HG02763 (cell line): Measurements from ENCODE around the gene HES5.

ENCODE experiments used
- ATAC-seq: cut with Tn5 transposase; IDR thresholded peaks from one replicate; pipeline ENCODE4 v1.9.1; 2021; ENCODE audit warnings: mild to moderate bottlenecking, moderate library complexity; ENCODE audit not compliant: unreplicated experiment

HES5 gene

DNA sequence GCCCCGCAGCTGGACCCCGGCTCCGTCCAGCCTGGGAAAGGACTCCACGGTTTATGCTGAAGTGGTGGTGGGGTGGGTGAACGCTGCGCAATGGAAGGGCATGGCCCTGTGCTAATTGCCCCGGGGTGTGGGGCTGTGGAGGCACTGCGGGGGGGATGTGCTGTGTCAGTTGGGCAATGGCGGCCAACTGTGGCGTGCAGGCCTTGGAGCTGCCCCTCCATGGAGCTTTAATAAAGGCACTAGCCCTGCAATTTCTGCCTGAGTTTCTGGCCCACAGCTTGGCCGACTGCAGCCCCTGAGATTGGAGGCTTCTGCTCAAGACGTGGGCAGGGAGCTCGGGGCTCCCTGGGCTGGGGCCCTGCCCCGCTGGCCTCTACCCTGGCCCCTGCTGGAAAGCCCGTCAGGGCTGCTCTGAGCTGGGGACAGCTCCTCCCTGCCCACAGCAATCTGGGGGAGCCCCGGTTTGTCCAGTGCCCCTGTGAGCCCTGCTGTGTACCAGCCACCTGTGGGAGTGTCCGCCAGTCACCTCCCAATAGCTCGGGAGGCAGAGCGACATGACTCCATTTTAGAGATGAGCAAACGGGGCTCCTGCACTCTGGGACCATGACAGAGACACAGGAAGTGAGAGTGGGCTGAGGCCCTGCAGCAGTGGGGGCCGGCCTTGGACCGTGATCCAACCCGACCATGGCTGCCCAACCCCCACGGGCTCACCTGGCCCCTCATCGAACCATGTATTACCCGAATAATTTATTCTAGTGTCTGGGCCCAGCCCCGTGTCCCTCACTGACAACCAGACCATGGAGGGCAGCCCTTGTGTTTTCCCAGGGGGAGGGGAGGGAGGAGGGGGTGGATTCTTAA lies 17.4 kb upstream of the HES5 start:
- ATAC-seq = no peak

- peak; percentile 24 for ATAC-seq
Observed at GRCh38 chr1:2546515-2547209, 16.6 kb upstream of the HES5 start.

DNA sequence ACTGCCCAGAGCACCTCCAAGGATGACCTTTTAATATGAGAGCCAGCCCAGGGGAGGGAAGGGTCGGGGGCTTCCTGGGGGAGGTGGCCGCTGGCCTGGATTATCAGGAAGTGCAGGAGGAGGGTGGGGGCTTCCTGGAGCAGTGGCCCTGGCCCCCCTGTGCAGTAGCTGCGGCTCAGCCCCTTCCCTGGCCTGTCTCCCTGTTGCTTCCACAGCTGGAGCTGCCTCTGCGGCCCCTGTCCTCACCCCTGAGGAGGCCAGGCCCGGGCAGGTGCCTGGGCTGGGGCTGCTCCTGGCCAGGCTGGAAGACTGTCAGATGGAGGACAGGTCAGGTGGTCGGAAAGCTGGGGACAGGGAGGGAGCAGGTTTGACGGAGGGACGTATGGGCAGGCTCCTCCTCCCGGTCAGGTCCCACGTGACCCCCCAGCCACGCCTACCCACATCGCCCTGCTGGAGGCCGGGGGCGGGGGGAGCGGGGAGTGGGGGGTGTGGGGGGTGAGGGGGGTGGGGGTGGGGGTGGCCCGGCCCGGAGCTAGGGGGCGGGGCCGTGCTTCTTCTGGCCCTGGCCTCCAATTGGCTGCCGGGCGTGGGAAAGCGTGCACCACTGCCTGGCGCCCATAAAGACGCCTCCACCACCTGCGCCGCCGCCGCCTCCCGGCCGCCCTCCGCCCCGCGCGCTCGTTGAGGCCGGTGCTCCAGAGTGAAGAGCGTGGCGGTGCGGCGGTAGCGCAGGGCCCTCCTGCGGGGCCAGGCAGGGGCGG lies 15.9 kb upstream of the HES5 start:
- peak; percentile 35 for ATAC-seq

DNA sequence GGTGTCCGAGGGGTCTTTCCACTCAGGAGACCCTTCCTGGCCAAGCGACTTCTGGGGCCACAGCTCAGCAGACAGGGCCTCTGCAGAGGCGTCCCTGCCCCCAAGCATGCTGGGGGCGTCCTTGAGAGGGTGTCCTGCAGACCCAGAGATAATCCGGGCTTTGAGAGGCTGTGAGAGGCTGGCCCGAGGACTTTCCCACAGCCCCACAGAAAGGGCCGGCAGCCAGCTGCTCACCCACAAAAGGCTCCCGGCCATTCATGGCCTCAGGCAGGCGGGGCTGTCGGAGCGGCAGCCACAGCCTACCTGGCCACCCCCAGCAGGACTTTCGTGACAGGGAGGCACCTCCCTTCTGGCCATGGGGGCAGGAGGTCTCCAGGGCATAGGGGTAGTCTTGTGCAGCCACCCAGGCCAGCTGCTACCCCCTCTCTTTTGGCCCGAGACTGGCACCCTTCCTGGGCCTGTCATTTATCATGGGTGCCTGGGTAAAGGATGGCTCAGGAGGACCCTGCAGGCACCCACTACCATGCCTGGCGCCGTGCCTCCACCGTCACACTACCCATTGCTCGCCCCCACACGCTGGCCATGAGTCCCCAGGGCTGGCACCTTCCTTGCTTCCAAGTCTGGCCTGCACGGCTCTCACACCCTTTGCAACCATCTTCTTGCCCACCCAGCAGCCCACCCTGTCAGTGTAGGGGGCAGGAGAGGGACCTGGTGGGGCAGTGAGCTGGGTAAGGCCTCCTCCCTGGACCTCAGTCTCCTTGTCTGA lies 15.0 kb upstream of the HES5 start:
- ATAC-seq = no peak

- ATAC-seq = no peak
Observed at GRCh38 chr1:2544093-2544874, 14.2 kb upstream of the HES5 start.

- ATAC-seq = no peak
Observed at GRCh38 chr1:2543543-2544092, 13.6 kb upstream of the HES5 start.

DNA sequence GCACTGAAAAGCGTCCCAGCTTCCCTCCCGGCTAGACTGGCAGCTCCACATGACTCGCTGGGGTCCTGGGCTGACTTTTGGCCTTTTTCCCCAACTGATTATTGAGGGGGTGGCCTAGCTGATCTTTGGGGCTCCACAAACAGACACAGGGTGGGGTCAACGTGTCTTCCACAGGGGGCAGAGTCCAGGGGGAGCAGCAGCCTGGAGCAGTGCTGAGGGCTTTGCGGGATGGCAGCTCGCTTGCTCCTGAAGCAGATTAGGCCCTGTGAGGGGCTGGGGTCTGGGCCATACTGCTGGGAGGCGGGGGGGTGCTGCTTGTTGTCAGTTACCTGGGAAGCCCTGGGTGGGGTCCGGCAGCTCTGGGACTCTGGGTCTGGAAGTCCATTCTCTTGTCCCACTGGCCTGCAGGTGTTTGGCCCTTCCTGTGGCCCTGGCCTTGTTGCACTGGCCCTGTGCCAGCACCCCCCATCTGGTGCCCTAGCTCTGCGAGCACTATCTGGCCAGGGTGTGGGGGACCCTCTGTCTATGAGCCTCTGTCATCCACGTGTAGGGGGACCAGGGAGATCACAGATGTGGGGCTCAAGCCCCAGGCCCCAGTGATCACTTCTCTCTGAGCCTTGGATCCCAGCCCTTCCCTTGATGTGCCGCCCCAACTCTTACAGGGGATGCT lies 12.3 kb upstream of the HES5 start:
- no peak for ATAC-seq

- ATAC-seq = no peak
Observed at GRCh38 chr1:2541619-2542245, 11.7 kb upstream of the HES5 start.

DNA sequence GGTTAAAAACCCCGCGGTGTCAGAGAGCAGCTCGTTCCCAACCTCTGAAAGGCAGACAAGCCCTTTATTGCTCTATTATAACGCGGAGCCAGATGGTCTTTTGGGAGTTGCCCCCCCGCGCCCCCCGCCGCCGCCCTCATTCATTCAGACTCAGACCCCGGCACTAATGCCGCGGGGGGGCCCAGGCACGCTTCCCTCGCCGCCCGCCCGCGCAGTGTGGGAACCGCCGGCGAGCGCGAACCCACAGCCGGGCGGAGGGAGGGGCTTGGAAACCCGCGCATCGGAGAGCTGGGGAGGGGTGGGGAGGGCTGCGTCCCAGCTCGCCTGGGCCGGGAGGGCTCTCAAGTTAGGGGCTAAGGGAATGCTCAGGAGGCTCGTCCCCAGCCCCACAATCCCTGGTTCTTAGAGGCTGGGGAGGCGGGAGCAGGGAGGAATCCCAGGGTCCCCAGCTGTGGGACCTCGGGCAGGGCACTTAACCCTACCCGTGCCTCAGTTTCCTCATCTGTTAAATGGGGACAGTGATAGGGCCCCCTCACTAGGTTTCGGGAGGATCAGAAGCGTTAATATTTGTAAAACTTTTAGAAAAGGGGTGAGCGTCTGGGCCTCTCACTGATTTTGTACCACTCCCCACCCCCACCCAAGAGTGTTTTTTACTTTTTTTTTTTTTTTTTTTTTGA lies 10.9 kb upstream of the HES5 start:
- ATAC-seq = no peak

- ATAC-seq = no peak
Observed at GRCh38 chr1:2539312-2539907, 9.3 kb upstream of the HES5 start.

- no peak for ATAC-seq
Observed at GRCh38 chr1:2538872-2539271, 8.8 kb upstream of the HES5 start.

DNA sequence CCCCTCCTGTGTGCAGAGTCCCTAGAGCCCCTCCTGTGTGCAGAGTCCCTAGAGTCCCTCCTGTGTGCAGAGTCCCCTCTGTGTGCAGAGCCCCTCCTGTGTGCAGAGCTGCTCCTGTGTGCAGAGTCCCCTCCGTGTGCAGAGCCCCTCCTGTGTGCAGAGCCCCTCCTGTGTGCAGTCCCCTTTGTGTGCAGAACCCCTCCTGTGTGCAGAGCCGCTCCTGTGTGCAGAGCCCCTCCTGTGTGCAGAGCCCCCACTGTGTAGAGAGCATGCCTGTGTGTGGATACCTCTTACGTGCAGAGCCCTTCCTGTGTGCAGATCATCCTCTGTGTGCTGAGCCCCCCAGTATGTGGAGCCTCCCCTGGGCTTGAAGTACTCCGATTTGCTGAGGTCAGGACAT lies 8.3 kb upstream of the HES5 start:
- no peak for ATAC-seq

DNA sequence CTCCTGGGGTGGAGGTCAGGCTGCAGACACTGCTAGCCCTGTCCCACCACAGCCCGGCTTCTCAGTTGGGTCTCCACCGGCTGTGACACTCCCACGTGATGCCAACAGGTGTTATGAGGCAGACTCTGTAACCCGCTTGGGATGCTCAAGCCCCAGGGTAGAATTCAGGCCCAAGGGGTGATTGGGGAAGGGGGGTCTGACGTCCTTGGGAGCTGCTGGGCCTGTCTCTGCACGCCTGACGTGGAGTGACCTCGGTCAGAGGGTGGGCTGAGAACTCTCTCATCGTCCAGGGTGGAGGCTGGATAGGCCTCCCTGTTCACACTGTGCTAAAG lies 7.7 kb upstream of the HES5 start:
- no peak for ATAC-seq

DNA sequence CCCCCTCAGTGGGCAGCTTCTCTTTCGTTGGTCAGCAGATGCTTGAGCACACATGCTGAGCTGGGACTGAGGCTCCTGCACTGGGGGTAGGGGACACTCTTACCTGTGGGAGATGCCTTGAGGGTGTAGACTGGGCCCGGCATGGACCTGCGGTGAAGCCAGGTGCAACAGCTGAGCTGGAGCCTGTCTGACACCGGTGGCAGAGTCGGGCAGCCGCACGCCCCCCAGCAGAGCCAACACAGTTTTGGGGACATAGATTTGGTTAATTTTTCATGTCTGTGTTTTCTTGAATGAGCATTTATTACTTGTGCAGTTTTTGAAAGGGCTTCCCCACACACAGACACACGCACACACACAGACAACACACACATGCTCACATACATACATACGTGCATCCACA lies 5.9 kb upstream of the HES5 start:
- ATAC-seq = no peak

GRCh38 chr1:2535455-2535854 lies 5.4 kb upstream of the HES5 start:
- no peak for ATAC-seq

DNA sequence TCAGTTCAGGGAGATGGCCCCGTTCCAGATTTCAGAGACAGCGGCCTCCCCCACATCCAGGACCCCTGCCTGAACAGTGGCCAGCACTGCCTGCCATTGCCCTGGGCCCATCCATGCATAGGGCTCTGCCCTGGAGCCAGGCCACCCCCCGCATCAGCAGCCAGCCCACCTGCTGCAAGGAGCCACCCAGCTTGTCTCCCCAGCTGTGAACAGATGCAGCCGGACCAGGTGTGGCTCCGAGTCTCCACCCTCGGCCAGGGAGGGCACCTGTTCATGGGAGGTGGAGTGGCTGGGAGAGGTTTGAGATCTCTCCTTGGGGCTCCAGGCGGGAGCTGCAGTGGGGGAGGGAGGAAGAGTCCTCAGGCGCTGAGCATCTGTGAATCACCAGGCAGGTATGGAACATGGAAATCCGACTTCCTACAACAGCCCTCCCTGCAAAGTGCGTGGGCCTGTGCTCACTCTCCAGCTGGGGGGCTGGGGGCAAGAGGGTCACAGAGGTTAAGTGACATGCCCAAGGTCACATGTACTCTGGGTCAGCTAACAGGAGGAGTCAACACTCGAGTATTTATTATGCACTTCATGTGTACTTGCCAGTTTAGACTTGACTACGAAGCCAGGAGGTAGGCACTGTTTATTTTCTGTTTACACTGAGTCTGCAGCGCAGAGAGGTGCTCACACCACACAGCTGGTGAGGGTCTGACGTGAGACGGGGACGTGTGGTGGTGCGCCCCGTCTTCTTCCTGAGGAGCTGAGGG lies 4.8 kb upstream of the HES5 start:
- ATAC-seq = no peak

GRCh38 chr1:2534315-2534686 lies 4.2 kb upstream of the HES5 start:
- no peak for ATAC-seq
